GM18873 (cell line): ENCODE measurements around the gene INSL4.

ENCODE experiments used
- ATAC-seq: cut with Tn5 transposase; IDR thresholded peaks from one replicate; pipeline ENCODE4 v1.9.1; 2021; ENCODE audit warnings: mild to moderate bottlenecking, moderate library complexity, moderate number of reproducible peaks; ENCODE audit not compliant: unreplicated experiment, low FRiP score

The INSL4 gene

DNA sequence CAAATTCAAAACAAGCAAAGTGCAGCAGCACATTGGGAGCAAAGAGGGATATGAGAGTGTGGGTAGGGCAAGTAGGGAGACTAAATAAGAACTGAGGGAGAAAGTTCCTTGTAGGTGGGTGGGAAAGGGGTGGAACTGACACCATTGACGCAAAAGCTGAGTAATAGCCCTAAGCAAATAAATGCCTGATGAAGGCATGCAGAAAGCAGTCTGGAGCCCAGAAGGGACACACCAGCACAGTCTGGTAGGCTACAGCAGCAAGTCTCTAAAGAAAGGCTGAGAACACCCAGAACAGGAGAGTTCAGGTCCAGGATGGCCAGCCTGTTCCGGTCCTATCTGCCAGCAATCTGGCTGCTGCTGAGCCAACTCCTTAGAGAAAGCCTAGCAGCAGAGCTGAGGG lies at the start of gene INSL4:
TSS of gene INSL4 (plus strand) at position 208 of the 400 bp plus-strand sequence. CDS start at position 313, 105 bp downstream.
- ATAC-seq, result no peak

DNA sequence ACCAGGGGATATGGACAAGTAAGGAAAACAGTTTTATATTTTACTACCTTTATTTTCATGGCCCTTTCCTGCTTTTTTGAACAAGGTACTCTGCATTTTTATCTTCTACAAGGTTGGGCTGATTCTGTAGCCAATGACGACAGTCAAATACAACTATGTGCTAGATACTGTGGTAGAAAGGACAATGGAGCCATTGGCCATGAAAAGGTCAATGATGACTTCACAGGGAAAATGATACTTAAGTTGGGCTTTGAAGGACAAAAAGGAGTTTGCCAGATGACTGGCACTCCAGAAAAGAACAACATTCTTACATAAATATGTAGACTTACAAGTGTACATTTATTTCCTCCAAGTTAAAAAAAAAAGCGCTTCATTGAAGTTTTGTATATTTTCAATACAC lies 46.4 kb upstream of the INSL4 start:
- no peak for ATAC-seq

DNA sequence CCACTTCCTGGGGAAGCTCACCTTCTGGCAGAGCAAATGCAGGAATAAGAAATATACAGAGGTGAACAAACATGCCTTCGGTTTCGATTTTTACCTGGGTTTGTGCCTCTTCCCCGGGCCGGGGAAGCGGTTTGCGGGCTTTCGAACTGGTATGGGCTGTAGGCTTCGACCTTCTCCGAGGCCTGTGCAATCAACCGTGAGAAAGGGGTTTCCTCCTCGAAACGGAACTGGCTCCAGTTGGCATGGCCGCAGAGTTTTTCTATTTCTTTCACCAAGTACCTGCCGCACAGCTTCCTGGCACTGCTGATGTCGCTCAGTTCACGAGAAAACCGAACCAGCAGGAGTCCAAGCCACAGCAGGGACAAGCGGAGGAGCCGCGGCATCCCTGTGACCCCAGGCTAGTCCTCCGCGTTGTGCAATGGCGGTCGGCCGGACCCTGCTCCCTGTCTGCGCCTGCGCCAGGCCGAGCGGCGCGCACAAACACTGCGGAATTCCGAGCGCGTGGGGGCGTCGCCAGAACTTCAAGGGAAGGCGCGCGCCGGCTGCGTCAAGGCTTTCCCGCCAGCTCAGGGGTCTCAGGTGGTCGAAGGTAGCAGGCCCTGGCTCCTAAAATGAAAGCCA lies 45.9 kb upstream of the INSL4 start, which contains the start of gene INSL6:
TSS of gene INSL6 (minus strand) at position 420 of the 621 bp plus-strand sequence. CDS start at position 383, 37 bp downstream.
- ATAC-seq, result no peak

DNA sequence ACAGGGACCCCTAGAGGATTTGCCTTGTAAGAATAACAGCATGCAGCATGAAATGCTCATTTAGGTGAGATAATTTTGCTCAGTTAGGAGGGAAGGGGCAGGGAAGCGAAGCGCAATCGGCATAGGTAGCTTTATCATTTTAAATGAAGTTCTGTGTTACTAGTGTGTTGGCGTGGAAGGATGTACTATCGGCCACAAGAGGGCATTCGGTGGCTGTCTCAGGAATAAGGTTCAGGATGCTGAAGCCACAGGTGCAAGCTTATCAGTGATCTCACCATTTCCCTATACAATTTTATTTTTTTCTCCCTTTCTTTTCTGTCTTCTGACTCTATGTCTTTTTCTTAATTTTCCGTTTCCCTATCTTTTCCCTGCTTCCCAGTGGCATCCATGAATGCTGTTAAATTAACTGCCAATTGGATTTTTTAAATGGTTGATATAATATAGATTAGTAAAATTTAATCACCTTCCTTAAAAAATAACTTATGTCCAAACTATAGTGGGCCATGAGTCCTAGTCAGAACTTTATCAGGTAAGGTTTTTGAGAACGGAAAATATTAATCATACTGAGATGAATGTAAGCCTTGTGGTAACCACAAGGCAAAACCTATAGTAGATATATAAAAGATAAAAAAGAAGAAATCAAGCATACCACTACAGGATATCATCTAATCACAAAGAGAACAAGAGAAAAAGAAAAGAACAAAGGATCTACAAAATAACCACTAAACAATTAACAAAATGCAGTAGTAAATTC lies 44.6 kb upstream of the INSL4 start:
- no peak for ATAC-seq

DNA sequence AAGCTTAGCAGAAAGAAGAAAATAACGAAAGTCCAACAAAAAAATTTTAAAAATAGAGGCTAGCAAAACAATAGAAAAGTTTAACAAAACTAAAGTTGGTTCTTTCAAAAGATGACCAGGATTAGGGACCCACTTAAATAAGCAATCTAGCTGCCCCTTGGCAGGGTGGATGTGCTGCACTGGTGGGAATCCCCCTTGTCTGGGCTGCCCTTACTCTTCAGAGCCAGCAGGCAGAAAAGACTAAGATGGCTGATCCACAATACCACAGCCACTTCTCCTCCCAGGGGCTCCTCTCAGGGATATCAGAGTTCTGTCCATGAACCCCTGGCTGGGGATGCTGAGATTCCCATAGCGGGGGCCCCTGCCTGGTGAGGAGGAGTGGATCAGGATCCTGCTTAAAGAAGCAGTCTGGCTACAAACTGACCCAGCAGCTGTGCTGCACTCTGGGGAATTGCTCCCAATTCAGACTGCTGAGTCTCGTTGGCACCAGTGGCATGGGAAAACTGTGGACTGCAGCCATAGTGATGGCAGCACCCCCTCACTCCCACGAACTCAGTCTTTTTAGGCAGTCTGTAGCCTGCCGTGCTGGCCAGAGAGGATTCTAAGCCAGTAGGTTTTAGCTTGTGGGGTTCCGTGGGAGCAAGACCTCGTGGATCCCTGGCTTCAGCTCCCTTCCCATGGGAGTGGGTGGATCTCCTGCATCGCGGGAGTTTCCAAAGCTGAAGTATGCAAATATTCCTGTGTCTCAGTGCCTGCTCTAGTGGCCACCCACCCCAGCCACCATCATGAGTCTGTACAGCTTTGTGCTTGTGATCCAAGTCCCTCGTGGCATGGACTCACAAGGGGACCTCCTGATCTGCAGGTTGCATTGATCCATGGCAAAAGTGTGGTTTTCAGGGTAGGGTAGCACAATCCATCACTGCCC lies 42.9 kb upstream of the INSL4 start:
- ATAC-seq, result no peak

DNA sequence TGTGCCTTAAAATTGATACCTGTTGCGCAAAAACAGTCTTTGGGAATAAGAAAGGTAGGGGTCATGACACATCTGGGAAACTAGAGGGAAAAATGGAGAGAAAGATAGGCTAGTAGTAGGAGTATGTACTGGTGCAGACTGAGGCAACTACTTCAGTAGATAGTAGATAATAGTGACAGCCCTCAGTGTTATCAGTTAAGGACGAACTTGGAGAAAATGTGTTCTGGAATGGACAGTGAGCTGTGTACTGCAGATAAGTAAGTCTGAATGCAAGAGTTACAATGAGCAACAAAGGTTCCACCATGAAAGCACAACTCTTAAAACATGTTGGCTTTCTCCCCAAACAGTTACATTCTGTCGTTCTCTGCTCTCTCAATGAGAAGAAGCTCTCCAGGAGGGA lies 39.2 kb upstream of the INSL4 start:
- ATAC-seq, result no peak

DNA sequence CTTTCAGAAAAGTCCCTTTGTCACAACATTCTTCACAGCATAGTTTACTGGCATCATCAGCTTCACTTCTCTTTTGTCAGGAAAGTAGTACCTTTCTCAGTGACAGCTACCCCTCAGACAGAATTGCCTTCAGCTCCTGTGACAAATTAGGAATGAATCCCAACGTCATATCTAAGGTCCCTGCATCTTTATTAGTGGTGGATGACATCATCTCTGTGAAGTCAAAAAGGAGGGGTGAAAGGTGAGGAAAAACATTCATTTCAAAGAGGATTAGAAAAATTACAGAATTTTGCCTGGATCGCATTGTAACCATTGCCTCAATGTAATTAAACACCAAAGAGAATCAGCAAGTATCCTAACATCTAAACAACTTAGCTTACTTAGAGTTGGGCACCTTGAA lies 37.9 kb upstream of the INSL4 start:
- no peak for ATAC-seq

DNA sequence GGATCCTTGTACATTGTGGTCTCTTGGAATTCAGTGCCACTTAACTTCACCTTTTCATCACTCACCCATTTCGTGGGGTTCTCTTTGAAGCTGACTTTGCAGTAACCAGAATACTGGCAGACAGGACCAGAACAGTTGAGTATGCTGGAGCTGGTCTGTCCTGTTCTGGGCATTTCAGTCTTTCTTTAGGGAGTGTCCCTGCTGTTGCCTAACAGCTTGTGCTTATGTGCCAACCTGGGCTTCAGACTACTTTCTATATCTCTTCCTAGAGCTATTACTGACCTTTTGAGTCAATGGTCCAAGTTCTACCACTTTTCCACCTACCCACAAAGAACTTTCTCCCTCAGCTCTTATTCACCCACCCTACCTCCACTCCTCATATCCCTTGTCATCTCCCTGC lies 35.8 kb upstream of the INSL4 start:
- no peak for ATAC-seq

DNA sequence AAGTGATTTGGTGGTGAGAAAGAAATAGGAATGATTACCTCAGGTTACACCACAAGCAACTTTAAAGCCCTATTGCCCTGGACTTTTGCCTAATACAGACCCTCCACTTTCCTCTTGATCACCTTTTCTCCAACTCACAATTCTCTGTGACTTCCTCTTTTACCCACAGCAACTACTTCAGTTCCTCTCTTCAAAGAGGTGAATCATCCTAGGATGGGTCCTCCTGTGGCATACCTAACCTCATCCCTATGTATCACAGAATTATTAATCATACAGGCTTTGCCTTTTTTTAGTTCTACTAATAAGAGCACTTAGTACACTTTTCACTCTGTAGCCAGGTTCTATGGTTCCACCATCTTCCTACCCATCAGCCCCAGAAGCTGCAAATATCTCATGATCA lies 26.1 kb upstream of the INSL4 start:
- ATAC-seq, result no peak

DNA sequence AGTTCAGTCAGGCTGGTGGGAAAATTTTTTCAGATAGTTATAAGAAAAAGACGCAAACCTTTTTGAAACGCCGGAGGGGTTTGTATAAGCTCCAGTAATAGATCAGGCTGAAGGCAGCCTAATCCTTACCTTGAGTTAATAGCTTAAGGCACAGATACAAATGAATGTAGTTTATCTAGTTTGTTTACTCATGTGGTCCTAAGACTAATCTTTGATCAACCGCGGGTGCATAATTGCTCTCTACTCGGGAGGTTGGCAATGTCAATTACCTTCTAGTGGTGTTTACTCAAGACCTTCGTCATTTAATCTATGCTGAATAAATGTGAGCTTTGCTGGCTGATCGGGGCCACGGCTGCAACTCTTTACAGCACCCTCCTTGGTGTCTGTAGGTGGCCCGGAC lies 665 bp upstream of the INSL4 start:
- no peak for ATAC-seq

DNA sequence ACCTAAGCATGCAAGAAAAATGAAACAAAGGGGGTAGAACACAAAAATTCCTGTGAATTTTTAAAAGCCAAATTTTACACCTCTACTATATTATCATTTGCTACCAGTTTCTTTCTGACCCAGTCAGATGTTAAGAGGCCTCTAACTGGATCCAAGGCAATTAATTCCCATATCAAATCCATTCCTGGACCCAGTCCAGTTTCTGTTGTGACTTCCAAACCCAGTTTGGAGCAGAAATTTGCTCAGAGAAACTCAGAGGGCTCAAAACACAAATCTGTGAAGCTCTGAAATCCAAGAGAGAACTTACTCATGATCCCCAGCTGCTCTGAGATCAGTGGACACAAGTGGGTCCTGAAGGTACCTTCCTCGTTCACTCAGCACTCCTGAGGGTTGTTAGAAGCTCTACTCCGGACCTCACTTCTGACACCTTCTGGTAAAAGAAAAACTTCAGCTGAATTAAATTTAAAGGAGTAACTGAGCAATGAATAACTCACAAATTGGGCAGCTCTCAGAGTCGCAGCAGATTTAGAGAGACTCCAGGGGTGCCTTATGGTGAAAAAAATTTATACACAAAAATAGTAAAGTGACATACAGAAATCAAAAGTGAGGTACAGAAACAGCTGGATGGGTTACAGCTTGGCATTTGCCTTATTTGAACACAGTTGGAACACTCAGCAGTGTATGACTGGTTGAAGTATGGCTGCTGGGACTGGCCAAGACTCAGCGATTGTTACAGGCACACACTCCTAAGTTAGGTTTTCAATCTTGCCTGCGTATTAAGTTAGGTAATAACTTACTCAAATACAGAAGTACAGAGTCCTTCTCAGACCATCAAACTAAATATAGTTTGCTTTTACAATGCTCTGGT lies 32.4 kb downstream of the INSL4 start:
- no peak for ATAC-seq

DNA sequence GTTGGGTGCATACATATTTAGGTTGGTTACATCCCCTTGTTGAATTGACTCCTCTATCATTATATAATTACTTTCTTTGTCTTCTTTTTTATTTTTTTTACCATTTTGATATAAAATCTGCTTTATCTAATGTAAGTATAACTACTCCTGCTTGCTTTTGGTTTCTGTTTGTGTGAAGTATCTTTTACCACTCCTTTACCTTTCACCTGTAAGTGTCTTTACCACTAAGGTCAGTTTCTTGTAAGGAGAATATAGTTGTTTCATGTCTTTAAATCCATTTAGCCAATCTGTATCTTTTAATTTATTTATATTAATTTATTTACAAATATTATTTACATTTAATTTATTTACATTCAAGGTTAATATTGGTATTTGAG lies 33.0 kb downstream of the INSL4 start:
- no peak for ATAC-seq

DNA sequence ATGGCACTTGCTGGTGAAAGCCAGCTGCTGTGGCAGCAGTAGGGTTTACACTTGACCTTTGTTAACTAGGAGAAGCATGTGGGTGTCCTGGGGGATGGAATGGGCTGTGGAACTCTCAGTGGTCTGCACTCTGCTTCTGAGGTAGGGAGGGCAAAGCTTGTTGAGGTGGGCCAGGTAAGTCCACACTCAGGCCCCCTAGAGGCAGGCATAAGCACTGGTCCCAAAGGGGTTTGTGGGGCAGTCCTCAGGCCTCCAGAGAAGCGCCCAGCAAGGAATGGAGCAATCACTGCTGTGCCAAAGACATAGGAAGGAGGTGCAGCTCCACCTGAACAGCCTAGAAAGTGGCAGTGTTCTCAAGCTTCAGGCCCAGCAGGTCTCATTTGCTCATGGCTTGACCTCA lies 34.7 kb downstream of the INSL4 start:
- ATAC-seq, result no peak

DNA sequence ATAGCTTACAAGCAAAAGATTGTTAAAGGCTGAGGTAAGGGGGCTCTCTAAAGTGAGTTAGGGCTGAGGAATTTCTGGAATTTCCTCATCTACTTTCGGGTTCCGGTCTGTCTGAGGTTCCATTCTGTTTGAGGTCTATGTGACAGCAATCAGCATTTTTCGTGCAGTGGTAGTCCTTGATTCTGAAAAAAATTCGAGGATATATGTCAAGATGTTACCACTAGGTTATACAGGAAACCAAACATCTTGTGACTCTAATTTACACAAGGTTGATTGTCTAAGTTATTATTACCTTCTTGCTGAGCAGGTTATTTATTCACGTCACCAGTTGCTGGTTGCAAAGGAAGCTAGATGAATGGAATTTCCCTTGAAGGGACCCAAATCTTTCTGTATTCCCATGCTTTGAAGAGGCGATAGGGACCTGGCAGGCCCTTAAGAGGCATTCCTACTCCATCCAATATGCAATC lies 38.1 kb downstream of the INSL4 start:
- no peak for ATAC-seq

DNA sequence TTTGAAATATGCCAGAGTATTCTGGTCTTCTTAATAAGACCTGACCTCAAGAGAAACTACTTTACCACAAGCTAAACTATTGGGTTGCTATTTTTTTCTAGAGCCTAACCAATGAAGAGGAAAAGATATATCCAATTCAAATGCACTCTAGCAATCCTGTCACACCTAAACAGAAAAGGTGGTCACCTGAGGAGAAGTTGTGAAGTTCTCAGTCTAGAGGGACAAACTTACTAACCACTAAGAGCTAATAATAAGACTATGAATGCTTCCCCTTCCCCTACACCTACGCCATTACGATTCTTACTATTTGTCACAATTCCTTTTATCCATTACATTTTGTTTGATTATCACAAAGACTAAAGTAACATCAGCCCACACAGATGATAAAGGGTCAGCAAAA lies 43.6 kb downstream of the INSL4 start:
- ATAC-seq, result no peak

DNA sequence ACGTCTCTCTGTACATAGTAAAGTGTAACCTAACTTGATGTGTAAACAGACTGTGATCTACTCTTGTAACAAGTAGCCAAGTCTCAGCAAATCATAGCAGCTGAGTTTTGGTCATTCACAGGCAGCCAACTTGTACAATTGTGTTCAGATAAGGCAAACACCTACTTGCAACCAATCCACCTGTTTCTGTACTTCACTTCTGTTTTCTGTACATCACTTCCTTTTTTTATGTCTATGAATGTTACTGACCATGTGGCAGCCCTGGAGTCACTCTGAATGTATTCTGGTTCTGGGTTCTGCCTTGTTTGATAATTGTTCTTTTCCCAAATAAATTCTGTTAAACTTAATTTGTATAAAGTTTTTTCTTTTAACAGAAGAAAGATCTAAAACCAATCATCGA lies 47.3 kb downstream of the INSL4 start:
- no peak for ATAC-seq
